GM10248 (cell line): ENCODE results near the gene ETF1.

ENCODE experiments used
- CTCF ChIA-PET: fragments of 300-600 bp; sonication (Branson Sonifier 250); formaldehyde crosslinking; extraction: SDS; loops from one replicate; lab custom pipeline; 2021; ENCODE audit warnings: antibody characterized with exemption; lab: Yijun Ruan, JAX
- POLR2A ChIA-PET: fragments of 350-650 bp; sonication (Branson Sonifier 250); formaldehyde crosslinking; extraction: SDS; loops from one replicate; lab custom pipeline; 2020; ENCODE audit warnings: antibody characterized with exemption; lab: Yijun Ruan, JAX
- DNase-seq: peaks from one replicate; pipeline ENCODE4 v3.0.0; 2012; ENCODE audit errors: extremely low spot score
- TF ChIP-seq, protein P1 (sequence below): IDR thresholded peaks from 2 replicates; pipeline ENCODE4 v1.5.1; 2012; ENCODE audit warnings: mild to moderate bottlenecking, low read depth; ENCODE audit errors: extremely low read depth, missing control alignments, control extremely low read depth

ETF1 gene

DNA sequence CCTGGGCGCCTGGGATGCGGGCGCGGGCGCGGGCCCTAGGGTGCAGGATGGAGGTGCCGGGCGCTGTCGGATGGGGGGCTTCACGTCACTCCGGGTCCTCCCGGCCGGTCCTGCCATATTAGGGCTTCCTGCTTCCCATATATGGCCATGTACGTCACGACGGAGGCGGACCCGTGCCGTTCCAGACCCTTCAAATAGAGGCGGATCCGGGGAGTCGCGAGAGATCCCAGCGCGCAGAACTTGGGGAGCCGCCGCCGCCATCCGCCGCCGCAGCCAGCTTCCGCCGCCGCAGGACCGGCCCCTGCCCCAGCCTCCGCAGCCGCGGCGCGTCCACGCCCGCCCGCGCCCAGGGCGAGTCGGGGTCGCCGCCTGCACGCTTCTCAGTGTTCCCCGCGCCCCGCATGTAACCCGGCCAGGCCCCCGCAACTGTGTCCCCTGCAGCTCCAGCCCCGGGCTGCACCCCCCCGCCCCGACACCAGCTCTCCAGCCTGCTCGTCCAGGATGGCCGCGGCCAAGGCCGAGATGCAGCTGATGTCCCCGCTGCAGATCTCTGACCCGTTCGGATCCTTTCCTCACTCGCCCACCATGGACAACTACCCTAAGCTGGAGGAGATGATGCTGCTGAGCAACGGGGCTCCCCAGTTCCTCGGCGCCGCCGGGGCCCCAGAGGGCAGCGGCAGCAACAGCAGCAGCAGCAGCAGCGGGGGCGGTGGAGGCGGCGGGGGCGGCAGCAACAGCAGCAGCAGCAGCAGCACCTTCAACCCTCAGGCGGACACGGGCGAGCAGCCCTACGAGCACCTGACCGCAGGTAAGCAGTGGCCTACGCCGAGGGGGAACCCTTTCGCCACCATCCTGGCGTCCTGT, 77.5 kb downstream of the ETF1 start, which contains the start of gene EGR1:
Gene EGR1, plus strand, starts transcription at position 219 of the 864 bp plus-strand sequence. Its CDS starts 283 bp downstream, at position 502.
- ChIA-PET CTCF (interaction anchor here (1.1 to 10.3 kb wide), 11 partner anchors 8 to 280 kb away, joined by 3 to 152 read pairs (median 7); partner anchors contain the start of genes ETF1 and KDM3B), POLR2A (interaction anchor here (0.5 to 2.2 kb wide), 24 partner anchors 10 to 1170 kb away, joined by 3 to 16 read pairs (median 6); partner anchors contain the start of genes CDC25C, ETF1, FAM53C and HSPA9)
- TF ChIP-seq, protein P1, sequence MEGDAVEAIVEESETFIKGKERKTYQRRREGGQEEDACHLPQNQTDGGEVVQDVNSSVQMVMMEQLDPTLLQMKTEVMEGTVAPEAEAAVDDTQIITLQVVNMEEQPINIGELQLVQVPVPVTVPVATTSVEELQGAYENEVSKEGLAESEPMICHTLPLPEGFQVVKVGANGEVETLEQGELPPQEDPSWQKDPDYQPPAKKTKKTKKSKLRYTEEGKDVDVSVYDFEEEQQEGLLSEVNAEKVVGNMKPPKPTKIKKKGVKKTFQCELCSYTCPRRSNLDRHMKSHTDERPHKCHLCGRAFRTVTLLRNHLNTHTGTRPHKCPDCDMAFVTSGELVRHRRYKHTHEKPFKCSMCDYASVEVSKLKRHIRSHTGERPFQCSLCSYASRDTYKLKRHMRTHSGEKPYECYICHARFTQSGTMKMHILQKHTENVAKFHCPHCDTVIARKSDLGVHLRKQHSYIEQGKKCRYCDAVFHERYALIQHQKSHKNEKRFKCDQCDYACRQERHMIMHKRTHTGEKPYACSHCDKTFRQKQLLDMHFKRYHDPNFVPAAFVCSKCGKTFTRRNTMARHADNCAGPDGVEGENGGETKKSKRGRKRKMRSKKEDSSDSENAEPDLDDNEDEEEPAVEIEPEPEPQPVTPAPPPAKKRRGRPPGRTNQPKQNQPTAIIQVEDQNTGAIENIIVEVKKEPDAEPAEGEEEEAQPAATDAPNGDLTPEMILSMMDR = no peak
- peak; percentile 91 for DNase-seq

GRCh38 chr5:138464388-138465260, 78.4 kb downstream of the ETF1 start:
- CTCF ChIA-PET = interaction anchor here (0.6 to 10.3 kb wide), 12 partner anchors 9 to 279 kb away, joined by 3 to 152 read pairs (median 6); partner anchors contain the start of genes ETF1 and KDM3B
- POLR2A ChIA-PET = interaction anchor here (0.7 to 2.2 kb wide), 16 partner anchors 9 to 133 kb away, joined by 3 to 16 read pairs (median 8); partner anchors contain the start of genes CDC25C, ETF1, HSPA9 and KDM3B
- peak; percentile 94 for DNase-seq
- TF ChIP-seq, protein P1 = peak; percentile 29

DNA sequence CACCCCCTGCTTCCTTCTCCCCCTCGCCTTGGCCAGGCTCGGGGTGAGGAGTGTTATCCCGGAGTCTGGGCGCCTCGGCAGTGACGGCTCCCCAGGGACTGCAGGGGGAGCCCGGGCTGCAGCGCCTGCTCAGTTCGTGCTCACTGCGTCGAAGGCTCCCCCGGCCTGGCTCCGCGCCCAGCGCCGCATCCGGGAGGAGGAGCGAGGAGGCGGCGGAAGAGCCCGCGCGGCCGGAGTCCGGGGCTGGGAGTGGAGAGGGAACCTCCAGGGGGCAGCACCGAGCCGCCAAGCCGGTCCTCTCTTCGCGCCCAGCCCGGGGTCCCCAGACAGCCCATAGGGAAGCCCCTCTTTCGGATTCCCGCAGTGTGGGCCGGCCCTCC, 79.0 kb downstream of the ETF1 start:
- ChIA-PET CTCF (interaction anchor here (0.7 to 10.3 kb wide), 11 partner anchors 9 to 279 kb away, joined by 3 to 152 read pairs (median 5); no protein-coding TSS in a partner anchor), POLR2A (interaction anchor here (2.0 kb wide), 1 partner anchor 8 kb away, joined by 6 read pairs; no protein-coding TSS in a partner anchor)
- peak; percentile 95 for DNase-seq
- TF ChIP-seq, protein P1 = peak; percentile 68

- DNase-seq = no peak
- ChIA-PET POLR2A (no interaction called here), CTCF (interaction anchor here (0.7 to 10.3 kb wide), 7 partner anchors 11 to 86 kb away, joined by 3 to 152 read pairs (median 3); no protein-coding TSS in a partner anchor)
- TF ChIP-seq, protein P1 = no peak
Measured at GRCh38 chr5:138463419-138464007, 79.5 kb downstream of the ETF1 start.

GRCh38 chr5:138461343-138462125, 81.5 kb downstream of the ETF1 start:
- ChIA-PET CTCF (interaction anchor here (1.3 to 10.3 kb wide), 2 partner anchors 9 to 42 kb away, joined by 6 to 152 read pairs; no protein-coding TSS in a partner anchor), POLR2A (interaction anchor here (0.6 kb wide), 1 partner anchor 11 kb away, joined by 4 read pairs; no protein-coding TSS in a partner anchor)
- DNase-seq = no peak
- TF ChIP-seq, protein P1 = no peak
